K562 (cell line): ENCODE data around the gene ZSWIM7. TPM values are rescaled to one million over a fixed set of nuclear protein-coding genes. Genes with fewer than 3 reads are reported as not detected.

Experiments used
- ATAC-seq: fragments of 200-7000 bp; cut with Tn5 transposase; 3 replicates; pipeline ENCODE4 v1.9.1; 2020; ENCODE audit warnings: moderate library complexity
- BruUV-seq: library from RNA; stranded (reverse); fragments of 400-500 nt; replicated peaks from 2 replicates; lab custom pipeline; 2021; lab: Mats Ljungman, UMichigan
- CTCF ChIA-PET: fragments of 300-600 bp; formaldehyde crosslinking; extraction: SDS; loops from one replicate; lab custom pipeline; 2021; ENCODE audit warnings: low intra/inter-chr PET ratio; lab: Yijun Ruan, JAX
- POLR2A ChIA-PET: fragments of 300-600, 350-650 bp; sonication (Branson Sonifier 250); formaldehyde crosslinking; extraction: SDS; loops from one replicate; lab custom pipeline; 2021; ENCODE audit warnings: antibody characterized with exemption, inconsistent platforms; lab: Yijun Ruan, JAX
- DNase-seq, 4 experiments: peaks; one replicate each; pipeline versions ENCODE4 v3.0.0 to v3.0.0-alpha.2; 2011 to 2018; ENCODE audit warnings: low spot score in 3 of 4, mixed read lengths in 3 of 4; ENCODE audit errors: extremely low read depth in 1 of 4
- FAIRE-seq: peaks from 2 replicates; lab custom pipeline; 2011; peaks lifted over from hg19 to GRCh38; lab: Jason Lieb, UNC
- H2AFZ ChIP-seq: 2 replicates; pipeline ENCODE4 v1.6.0; 2011; ENCODE audit warnings: low read depth, low read length, control low read depth, inconsistent platforms
- H3K27ac ChIP-seq: fragments of 200-600 bp; 3 replicates; pipeline ENCODE4 v1.8.0; 2011; ENCODE audit warnings: low read depth, mild to moderate bottlenecking, control low read depth, inconsistent platforms, low read length, moderate library complexity, mixed read lengths; ENCODE audit errors: extremely low read depth
- H3K27me3 ChIP-seq, 2 experiments: fragments of 300-600 bp in 1 of 2; 2 replicates in 1 of 2; 3 replicates in 1 of 2; pipeline versions ENCODE4 v1.6.0 to v1.8.0; 2011; ENCODE audit warnings: inconsistent platforms in 2 of 2, low read length in 2 of 2, mild to moderate bottlenecking in 1 of 2, mixed read lengths in 1 of 2, moderate library complexity in 1 of 2; ENCODE audit not compliant: control insufficient read depth in 2 of 2, insufficient read depth in 2 of 2
- H3K36me3 ChIP-seq: fragments of 300-600 bp; 3 replicates; pipeline ENCODE4 v1.8.0; 2011; ENCODE audit warnings: mild to moderate bottlenecking, low read length, inconsistent platforms; ENCODE audit not compliant: control insufficient read depth, insufficient read depth
- H3K4me1 ChIP-seq, 2 experiments: fragments of 200-600 bp in 1 of 2; replicated peaks in 1 of 2; 2 replicates in 1 of 2; 3 replicates in 1 of 2; pipeline versions ENCODE4 v1.5.1 to v1.8.0; 2011; ENCODE audit warnings: inconsistent platforms in 2 of 2, low read length in 2 of 2, mild to moderate bottlenecking in 1 of 2, mixed read lengths in 1 of 2, moderate library complexity in 1 of 2; ENCODE audit not compliant: control insufficient read depth in 2 of 2, insufficient read depth in 2 of 2
- H3K4me2 ChIP-seq: 2 replicates; pipeline ENCODE4 v1.6.1; 2011; ENCODE audit warnings: low read length, control low read depth, inconsistent platforms, mixed read lengths; ENCODE audit not compliant: insufficient read depth
- H3K4me3 ChIP-seq: fragments of 200-600 bp; sonication (generic), shearing (Covaris generic); 2 replicates; pipeline ENCODE4 v1.5.1; 2016; ENCODE audit warnings: control low read depth, inconsistent platforms
- H3K79me2 ChIP-seq: fragments of 200-600 bp; 3 replicates; pipeline ENCODE4 v1.8.0; 2011; ENCODE audit warnings: low read length, inconsistent platforms; ENCODE audit not compliant: control insufficient read depth, insufficient read depth
- H3K9ac ChIP-seq, 2 experiments: 2 replicates each; pipeline versions ENCODE4 v1.6.0 to v1.6.1; 2011; ENCODE audit warnings: low read depth in 2 of 2, low read length in 2 of 2, control low read depth in 1 of 2, inconsistent platforms in 1 of 2, mild to moderate bottlenecking in 1 of 2, mixed read lengths in 1 of 2; ENCODE audit not compliant: insufficient read depth in 1 of 2
- H3K9me1 ChIP-seq: one replicate; pipeline ENCODE4 v1.6.0; 2011; ENCODE audit warnings: inconsistent platforms, mild to moderate bottlenecking, low read length, moderate library complexity; ENCODE audit not compliant: control insufficient read depth, insufficient read depth
- H3K9me3 ChIP-seq: replicated peaks from 2 replicates; pipeline ENCODE4 v1.5.1; 2011; ENCODE audit warnings: low read depth, low read length, inconsistent platforms; ENCODE audit not compliant: control insufficient read depth, insufficient read depth
- H4K20me1 ChIP-seq: replicated peaks from 2 replicates; pipeline ENCODE4 v1.6.1; 2011; ENCODE audit warnings: low read length, inconsistent platforms, mixed read lengths; ENCODE audit not compliant: control insufficient read depth, insufficient read depth
- ELF1 ChIP-seq: fragments of 200-800 bp; sonication (Bioruptor generic); IDR thresholded peaks from 2 replicates; pipeline ENCODE4 v1.6.1; 2016; ENCODE audit warnings: missing genetic modification characterization, missing compliant biosample characterization
- FUS ChIP-seq: fragments of 200-400 bp; formaldehyde crosslinking; optimal IDR thresholded peaks from 2 replicates; pipeline ENCODE3; 2017; ENCODE audit warnings: low read depth, low read length
- MYNN ChIP-seq, 2 experiments: sonication (generic); formaldehyde crosslinking in 1 of 2; IDR thresholded peaks; 2 replicates each; pipeline versions ENCODE4 v1.5.0 to v1.6.1; 2016 to 2020; ENCODE audit warnings: antibody characterized with exemption in 1 of 2, missing genetic modification reagents in 1 of 2
- PRPF4 ChIP-seq: fragments of 200-400 bp; formaldehyde crosslinking; IDR thresholded peaks from one replicate; pipeline ENCODE4 v1.6.1; 2017; ENCODE audit warnings: low read length, low read depth, mild to moderate bottlenecking; ENCODE audit not compliant: insufficient read depth, poor library complexity, severe bottlenecking
- RBFOX2 ChIP-seq: fragments of 200-400 bp; formaldehyde crosslinking; IDR thresholded peaks from 2 replicates; pipeline ENCODE4 v1.6.1; 2017; ENCODE audit warnings: low read depth, mild to moderate bottlenecking, low read length, moderate library complexity
- SMAD4 ChIP-seq: fragments of 250-450 bp; sonication (Bioruptor Pico); conservative IDR thresholded peaks from 2 replicates; pipeline ENCODE4 v1.8.0; 2021; ENCODE audit warnings: inconsistent platforms, mild to moderate bottlenecking, moderate library complexity
- THRAP3 ChIP-seq: fragments of 450-650 bp; IDR thresholded peaks from 2 replicates; pipeline ENCODE4 v1.6.1; 2016; ENCODE audit warnings: mild to moderate bottlenecking, inconsistent platforms, borderline replicate concordance
- ZNF121 ChIP-seq: sonication (generic); formaldehyde crosslinking; conservative IDR thresholded peaks from 2 replicates; pipeline ENCODE4 v1.8.0; 2022; ENCODE audit warnings: missing genetic modification reagents
- ZNF197 ChIP-seq: fragments of 200-800 bp; sonication (Bioruptor generic); IDR thresholded peaks from 2 replicates; pipeline ENCODE4 v1.6.1; 2016; ENCODE audit warnings: low read depth, missing genetic modification characterization, missing compliant biosample characterization
- ZNF395 ChIP-seq: fragments of 200-800 bp; sonication (Bioruptor generic); IDR thresholded peaks from 2 replicates; pipeline ENCODE4 v1.6.1; 2017; ENCODE audit warnings: missing genetic modification characterization, missing compliant biosample characterization
- WGBS: fragments of 100-300 bp; shearing (Covaris generic); methylation state at CpG from one replicate; pipeline ENCODE4 v1.1.6; 2016; ENCODE audit warnings: low coverage, mixed read lengths; ENCODE audit not compliant: insufficient coverage; ENCODE audit errors: missing lambda C conversion rate; 5-methylcytosine and 5-hydroxymethylcytosine counted together
- in situ Hi-C: fragments of 300-500 bp; cut with MboI; formaldehyde crosslinking; loops from 4 replicates; pipeline ENCODE4 v1.15.0; 2018; ENCODE audit warnings: inconsistent platforms, mixed read lengths
- intact Hi-C: fragments of 100-400 bp; cut with micrococcal nuclease; formaldehyde crosslinking; loops from 2 replicates; pipeline ENCODE4 v1.14.2; 2022
- polyA plus RNA-seq, 8 experiments: library from polyadenylated mRNA; depleted of rRNA in 4 of 8; stranded (reverse) in 5 of 8; unstranded in 3 of 8; fragments of >200 nt; fragmentation: Nextera tagmentation in 2 of 8; fragmentation: Illumina TruSeq in 1 of 8; extraction: Ambion mirVana in 2 of 8; extraction: Trizol in 1 of 8; gene quantifications; 2 replicates each; pipeline versions ENCODE4 v1.2.1 to v1.2.3, GENCODE V29; 2011 to 2014; ENCODE audit warnings: inconsistent platforms in 1 of 8, missing spikeins in 1 of 8
- total RNA-seq, 7 experiments: library from RNA; depleted of rRNA in 6 of 7; stranded (reverse); fragments of >200 nt in 6 of 7; fragmentation: Illumina TruSeq in 2 of 7; extraction: Trizol in 2 of 7; gene quantifications; 2 replicates each; pipeline versions ENCODE4 v1.2.1 to v1.2.3, GENCODE V29; 2011 to 2021; ENCODE audit warnings: low replicate concordance in 1 of 7

The ZSWIM7 gene
- total and polyA plus RNA-seq, 9 of the 15 experiments (the other 6 are each of a cell fraction or from before 2014, with no cell fraction given), result 5.9 to 18.7 (median 9.5) TPM

GRCh38 chr17:16007439-16007838 lies 7.9 kb upstream of the ZSWIM7 start (continued):
- TF ChIP-seq MYNN (IDR thresholded peaks at IDR 0.05) (no peak), MYNN (CRISPR knock-in tag; IDR thresholded peaks at IDR 0.05) (no peak), FUS (no peak), PRPF4 (no peak), ZNF121 (CRISPR knock-in tag) (no peak), THRAP3 (no peak)

- H3K27ac ChIP-seq, result no peak overlapping the region
- H3K27me3 ChIP-seq, result no peaks in the 10 kb centered on the region
- in situ Hi-C loops, result no loop called here
- peaks cover 10% of the 10 kb centered on the region for H3K9me3 ChIP-seq
- no peak overlapping the region for H3K4me2 ChIP-seq
- FAIRE-seq (no peak), ATAC-seq (no peak), DNase-seq (no peak)
- H3K4me1 ChIP-seq, result peaks cover 0 to 6% of the 10 kb centered on the region in 2 experiments; a peak in 1 of 5 replicates
- CTCF ChIA-PET, result no interaction called here
- intact Hi-C loops, result loop anchor here (10.0 kb wide), 1 partner anchor 209 kb away; the partner anchor contains the start of genes NCOR1 and PIGL
- no peaks in the 10 kb centered on the region for H3K9me1 ChIP-seq
- H2AFZ ChIP-seq, result no peak overlapping the region
- H3K79me2 ChIP-seq, result peaks cover 20% of the 10 kb centered on the region
- H4K20me1 ChIP-seq, result no peaks in the 10 kb centered on the region
- peaks cover 88% of the 10 kb centered on the region for H3K36me3 ChIP-seq
- no peak overlapping the region for H3K9ac ChIP-seq
- no peak overlapping the region for H3K4me3 ChIP-seq
- POLR2A ChIA-PET, result no interaction called here
- TF ChIP-seq ZNF197 (CRISPR knock-in tag), result no peak
- no peak for TF ChIP-seq ZNF395 (CRISPR knock-in tag)
- TF ChIP-seq RBFOX2, result no peak
- no peak for TF ChIP-seq ELF1 (tag)
- no peak for TF ChIP-seq SMAD4 (CRISPR knock-in tag)
- WGBS, result 89% methylated on average over 1 of the region's 1 CpG
- no TSS peak for BruUV-seq
Observed at GRCh38 chr17:16005636-16006035, 6.1 kb upstream of the ZSWIM7 start.
